PC-3 (cell line): ENCODE results near the gene ZNF524.

ENCODE experiments used
- EZH2 ChIP-seq: fragments of 300-600 bp; sonication (generic); IDR thresholded peaks from one replicate; pipeline ENCODE4 v1.6.1; 2017; ENCODE audit warnings: antibody characterized with exemption, mild to moderate bottlenecking, low read length; ENCODE audit not compliant: unreplicated experiment
- TF ChIP-seq, protein P1 (sequence below): fragments of 300-600 bp; sonication (generic); conservative IDR thresholded peaks from 2 replicates; pipeline ENCODE4 v1.5.1; 2017; ENCODE audit warnings: antibody characterized with exemption, low read depth, mild to moderate bottlenecking, low read length

DNA sequence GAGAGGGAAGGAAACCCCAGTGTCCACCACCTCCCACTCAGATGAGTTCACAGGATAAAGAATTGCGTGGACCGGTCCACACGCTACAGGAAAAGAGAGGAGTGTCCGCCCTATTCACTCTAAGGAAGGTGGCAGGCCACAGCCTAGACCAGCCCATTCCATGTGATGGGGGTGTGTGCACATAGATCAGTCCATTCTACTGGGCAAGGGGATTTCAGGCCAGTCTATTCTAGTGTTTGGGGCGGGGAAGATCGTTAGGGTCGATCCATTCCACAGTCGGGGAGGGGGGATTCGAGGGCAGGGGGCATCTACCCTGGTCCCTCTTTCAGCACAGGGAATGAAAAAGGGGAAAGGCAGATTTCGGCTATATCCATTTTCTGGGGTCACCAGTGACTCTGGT, 8.5 kb upstream of the ZNF524 start:
- TF ChIP-seq, protein P1, sequence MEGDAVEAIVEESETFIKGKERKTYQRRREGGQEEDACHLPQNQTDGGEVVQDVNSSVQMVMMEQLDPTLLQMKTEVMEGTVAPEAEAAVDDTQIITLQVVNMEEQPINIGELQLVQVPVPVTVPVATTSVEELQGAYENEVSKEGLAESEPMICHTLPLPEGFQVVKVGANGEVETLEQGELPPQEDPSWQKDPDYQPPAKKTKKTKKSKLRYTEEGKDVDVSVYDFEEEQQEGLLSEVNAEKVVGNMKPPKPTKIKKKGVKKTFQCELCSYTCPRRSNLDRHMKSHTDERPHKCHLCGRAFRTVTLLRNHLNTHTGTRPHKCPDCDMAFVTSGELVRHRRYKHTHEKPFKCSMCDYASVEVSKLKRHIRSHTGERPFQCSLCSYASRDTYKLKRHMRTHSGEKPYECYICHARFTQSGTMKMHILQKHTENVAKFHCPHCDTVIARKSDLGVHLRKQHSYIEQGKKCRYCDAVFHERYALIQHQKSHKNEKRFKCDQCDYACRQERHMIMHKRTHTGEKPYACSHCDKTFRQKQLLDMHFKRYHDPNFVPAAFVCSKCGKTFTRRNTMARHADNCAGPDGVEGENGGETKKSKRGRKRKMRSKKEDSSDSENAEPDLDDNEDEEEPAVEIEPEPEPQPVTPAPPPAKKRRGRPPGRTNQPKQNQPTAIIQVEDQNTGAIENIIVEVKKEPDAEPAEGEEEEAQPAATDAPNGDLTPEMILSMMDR = no peak
- TF ChIP-seq EZH2 = no peak
